Panc1 (cell line): Measurements from ENCODE around the gene POLD1.

Source experiments
- CTCF ChIP-seq: fragments of 450-650 bp; IDR thresholded peaks from 2 replicates; pipeline ENCODE4 v1.5.1; 2017; ENCODE audit warnings: mild to moderate bottlenecking
- POLR2AphosphoS5 ChIP-seq: IDR thresholded peaks from 2 replicates; pipeline ENCODE4 v1.6.1; 2012; ENCODE audit warnings: mild to moderate bottlenecking, low read depth, low read length, moderate library complexity
- REST ChIP-seq, 2 experiments: IDR thresholded peaks; 2 replicates each; pipeline ENCODE4 v1.6.1; 2011 to 2012; ENCODE audit warnings: low read depth in 2 of 2, control low read depth in 1 of 2, low read length in 1 of 2, mild to moderate bottlenecking in 1 of 2, moderate library complexity in 1 of 2; ENCODE audit not compliant: insufficient read depth in 1 of 2

GRCh38 chr19:50465986-50466705 is 82.0 kb downstream of the POLD1 start:
- TF ChIP-seq CTCF (no peak), REST (IDR thresholded peaks at IDR 0.05; ENCODE audit: insufficient read depth in 1 of 2, low read depth in 2 of 2, low read length in 1 of 2) (no peak), POLR2AphosphoS5 (no peak)
